ENCODE data around the gene TRAIP. TPM values are rescaled to one million over a fixed set of nuclear protein-coding genes. Genes with fewer than 3 reads are reported as not detected.

Gene TRAIP
- total and polyA plus RNA-seq, 2 experiments from 2014 or later, result 2.5 to 6.6 TPM

DNA sequence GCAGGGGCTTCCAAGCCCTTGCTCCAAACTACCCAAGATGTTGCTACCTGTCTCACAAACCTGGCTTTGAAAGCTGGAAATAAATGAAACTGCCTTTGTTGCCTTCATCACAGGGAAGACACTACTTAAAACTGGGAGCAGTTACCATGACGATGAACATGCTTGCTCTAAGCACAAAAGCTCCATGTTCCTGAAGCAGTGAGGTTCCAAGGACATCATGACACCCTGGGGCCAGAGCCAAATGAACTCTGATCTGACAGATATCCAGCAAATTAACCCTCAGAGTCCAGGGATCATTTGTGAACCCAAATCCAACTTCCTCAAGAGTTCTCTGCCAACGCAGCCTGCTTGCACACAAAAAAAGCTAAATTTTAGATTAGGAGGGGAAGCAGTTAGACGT lies 10.7 kb downstream of the TRAIP start:
- Histone ChIP-seq H3K27ac (no peak overlapping the region), H3K4me1 (ENCODE audit: insufficient read depth) (no peaks in the 10 kb centered on the region)
- 89% methylated on average over 3 of the region's 3 CpGs for WGBS (ENCODE audit: low lambda C conversion rate, missing lambda C conversion rate)

DNA sequence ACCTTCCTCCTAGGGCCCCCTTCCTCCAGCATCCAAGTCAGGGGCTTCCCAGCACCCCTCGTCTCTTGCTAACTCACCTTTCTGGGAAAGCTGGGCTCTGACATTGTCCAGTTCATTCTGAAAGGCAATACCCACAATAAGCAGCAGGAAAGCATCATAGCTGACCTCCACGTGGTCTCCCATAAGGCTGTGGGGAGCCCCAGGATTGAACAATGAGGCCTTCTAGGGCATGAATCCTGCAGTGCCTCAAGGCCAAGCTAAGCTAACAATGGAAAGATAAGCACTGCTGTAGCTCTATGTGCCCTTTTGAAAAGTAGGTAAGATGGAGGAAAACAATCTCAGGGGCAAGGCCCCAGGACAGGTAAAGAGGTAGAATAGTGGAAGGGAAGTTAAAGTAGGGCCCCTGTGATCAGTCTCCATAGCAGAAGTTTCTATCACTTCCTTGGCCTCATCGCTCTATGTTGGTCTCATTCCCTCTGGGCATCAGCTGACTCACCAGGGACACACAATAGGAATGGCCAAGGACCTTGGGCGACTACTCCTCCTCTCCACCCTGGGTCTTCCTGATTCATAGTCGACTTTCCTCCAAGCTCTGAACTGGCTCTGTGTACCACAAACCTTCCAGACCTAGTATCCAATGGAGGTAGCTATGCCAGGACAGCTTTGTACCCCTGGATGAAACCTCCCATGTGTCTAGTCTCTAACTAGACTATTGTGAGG lies 11.7 kb downstream of the TRAIP start:
- H3K4me1 ChIP-seq (ENCODE audit: insufficient read depth), result peaks cover under 1% of the 10 kb centered on the region
- TF ChIP-seq EZH2 (IDR thresholded peaks at IDR 0.05; ENCODE audit: borderline replicate concordance) (no peak), EZH2phosphoT487 (IDR thresholded peaks at IDR 0.05; ENCODE audit: low read depth, severe bottlenecking, unreplicated experiment) (no peak)
- TF ChIP-seq, protein P1, sequence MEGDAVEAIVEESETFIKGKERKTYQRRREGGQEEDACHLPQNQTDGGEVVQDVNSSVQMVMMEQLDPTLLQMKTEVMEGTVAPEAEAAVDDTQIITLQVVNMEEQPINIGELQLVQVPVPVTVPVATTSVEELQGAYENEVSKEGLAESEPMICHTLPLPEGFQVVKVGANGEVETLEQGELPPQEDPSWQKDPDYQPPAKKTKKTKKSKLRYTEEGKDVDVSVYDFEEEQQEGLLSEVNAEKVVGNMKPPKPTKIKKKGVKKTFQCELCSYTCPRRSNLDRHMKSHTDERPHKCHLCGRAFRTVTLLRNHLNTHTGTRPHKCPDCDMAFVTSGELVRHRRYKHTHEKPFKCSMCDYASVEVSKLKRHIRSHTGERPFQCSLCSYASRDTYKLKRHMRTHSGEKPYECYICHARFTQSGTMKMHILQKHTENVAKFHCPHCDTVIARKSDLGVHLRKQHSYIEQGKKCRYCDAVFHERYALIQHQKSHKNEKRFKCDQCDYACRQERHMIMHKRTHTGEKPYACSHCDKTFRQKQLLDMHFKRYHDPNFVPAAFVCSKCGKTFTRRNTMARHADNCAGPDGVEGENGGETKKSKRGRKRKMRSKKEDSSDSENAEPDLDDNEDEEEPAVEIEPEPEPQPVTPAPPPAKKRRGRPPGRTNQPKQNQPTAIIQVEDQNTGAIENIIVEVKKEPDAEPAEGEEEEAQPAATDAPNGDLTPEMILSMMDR (IDR thresholded peaks at IDR 0.05; ENCODE audit: poor library complexity), result no peak
- H3K36me3 ChIP-seq (replicated peaks; ENCODE audit: insufficient read depth, low read depth), result no peaks in the 10 kb centered on the region

More for the DNA sequence above, 10.7 kb downstream of the TRAIP start:
- DNase-seq (ENCODE audit: low spot score), result peak; percentile 3
- Histone ChIP-seq H3K9me2 (replicated peaks; ENCODE audit: insufficient read depth) (no peaks in the 10 kb centered on the region), H3K36me3 (replicated peaks; ENCODE audit: insufficient read depth, low read depth) (no peaks in the 10 kb centered on the region), H4K20me1 (ENCODE audit: insufficient read depth, poor library complexity, severe bottlenecking) (no peaks in the 10 kb centered on the region), H3K4me3 (no peak overlapping the region), H2AFZ (no peak overlapping the region), H3K79me2 (no peaks in the 10 kb centered on the region), H3K9me3 (ENCODE audit: low read depth) (no peaks in the 10 kb centered on the region), H3K27me3 (no peaks in the 10 kb centered on the region), H3K4me2 (no peak overlapping the region)
- TF ChIP-seq EZH2phosphoT487 (IDR thresholded peaks at IDR 0.05; ENCODE audit: low read depth, severe bottlenecking, unreplicated experiment) (no peak), EZH2 (IDR thresholded peaks at IDR 0.05; ENCODE audit: borderline replicate concordance) (no peak)
- TF ChIP-seq, protein P1 (IDR thresholded peaks at IDR 0.05; ENCODE audit: poor library complexity), result no peak

DNA sequence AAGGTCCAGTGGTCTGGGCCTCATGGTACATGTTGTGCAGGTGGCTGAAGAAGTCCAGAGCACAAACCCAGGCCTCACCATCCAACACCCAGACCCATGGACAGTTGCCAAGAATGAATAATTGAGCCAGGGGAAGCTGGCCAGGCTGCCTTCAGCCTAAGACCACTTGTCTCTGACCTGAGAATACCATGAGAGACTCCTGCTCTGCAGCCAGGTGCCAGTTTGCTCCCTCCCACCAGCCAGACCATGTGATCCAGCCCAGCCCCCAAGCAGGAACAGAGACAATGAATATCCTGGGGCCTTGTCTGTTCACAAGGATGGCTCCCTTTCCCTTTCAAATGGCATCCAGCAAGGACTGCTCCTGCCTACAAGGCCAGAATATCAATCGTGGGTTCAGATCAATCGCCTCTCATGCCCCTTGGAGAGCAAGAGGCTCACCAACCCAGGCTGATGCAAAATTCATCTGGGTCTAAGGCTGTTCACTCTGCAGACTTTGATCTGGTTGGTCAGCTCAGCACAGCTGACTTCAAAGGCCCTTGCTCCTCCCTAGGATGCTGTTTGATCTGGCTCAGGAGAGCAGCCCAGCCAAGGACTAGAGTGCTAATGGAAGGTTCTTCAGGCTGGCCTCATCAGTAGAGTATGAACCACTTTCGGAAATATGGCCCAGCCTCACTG lies 13.4 kb downstream of the TRAIP start:
- Histone ChIP-seq H4K20me1 (ENCODE audit: insufficient read depth, poor library complexity, severe bottlenecking) (no peaks in the 10 kb centered on the region), H3K27me3 (no peaks in the 10 kb centered on the region), H3K9me2 (replicated peaks; ENCODE audit: insufficient read depth) (no peaks in the 10 kb centered on the region), H3K4me1 (ENCODE audit: insufficient read depth) (peaks cover 4% of the 10 kb centered on the region), H2AFZ (no peak overlapping the region), H3K4me2 (no peak overlapping the region), H3K9me3 (ENCODE audit: low read depth) (no peaks in the 10 kb centered on the region), H3K79me2 (no peaks in the 10 kb centered on the region), H3K36me3 (replicated peaks; ENCODE audit: insufficient read depth, low read depth) (no peaks in the 10 kb centered on the region), H3K4me3 (no peak overlapping the region), H3K27ac (no peak overlapping the region)
- DNase-seq (ENCODE audit: low spot score), result peak; percentile 3
- WGBS (ENCODE audit: low lambda C conversion rate, missing lambda C conversion rate), result 96% methylated on average over 3 of the region's 3 CpGs
- TF ChIP-seq EZH2 (IDR thresholded peaks at IDR 0.05; ENCODE audit: borderline replicate concordance), result no peak
- TF ChIP-seq, protein P1 (IDR thresholded peaks at IDR 0.05; ENCODE audit: poor library complexity), result no peak
- TF ChIP-seq EZH2phosphoT487 (IDR thresholded peaks at IDR 0.05; ENCODE audit: low read depth, severe bottlenecking, unreplicated experiment), result no peak

More for the DNA sequence above, 11.7 kb downstream of the TRAIP start:
- H3K27me3 ChIP-seq, result no peaks in the 10 kb centered on the region
- H2AFZ ChIP-seq, result no peak overlapping the region
- H3K9me3 ChIP-seq (ENCODE audit: low read depth), result no peaks in the 10 kb centered on the region
- WGBS (ENCODE audit: low lambda C conversion rate, missing lambda C conversion rate), result 74% methylated on average over 5 of the region's 5 CpGs
- H3K9me2 ChIP-seq (replicated peaks; ENCODE audit: insufficient read depth), result no peaks in the 10 kb centered on the region
- H3K4me2 ChIP-seq, result no peak overlapping the region
- H3K27ac ChIP-seq, result no peak overlapping the region
- no peaks in the 10 kb centered on the region for H4K20me1 ChIP-seq (ENCODE audit: insufficient read depth, poor library complexity, severe bottlenecking)
- peak; percentile 4 for DNase-seq (ENCODE audit: low spot score)
- H3K79me2 ChIP-seq, result no peaks in the 10 kb centered on the region
- no peak overlapping the region for H3K4me3 ChIP-seq
